ENCODE data around the gene APOL4.
A peak's percentile ranks its signal among the peaks of the same experiment; 100 is the strongest.
"Not testable (repeated sequence)": the region's sequence is repeated elsewhere in the genome, so short reads cannot be mapped to it uniquely, and the experiment has no call there.

The APOL4 gene

GRCh38 chr22:36204632-36205015 is 3.0 kb upstream of the APOL4 start:
- DNase-seq = no peak

GRCh38 chr22:36204001-36204631 is 2.5 kb upstream of the APOL4 start:
- no peak for DNase-seq

DNA sequence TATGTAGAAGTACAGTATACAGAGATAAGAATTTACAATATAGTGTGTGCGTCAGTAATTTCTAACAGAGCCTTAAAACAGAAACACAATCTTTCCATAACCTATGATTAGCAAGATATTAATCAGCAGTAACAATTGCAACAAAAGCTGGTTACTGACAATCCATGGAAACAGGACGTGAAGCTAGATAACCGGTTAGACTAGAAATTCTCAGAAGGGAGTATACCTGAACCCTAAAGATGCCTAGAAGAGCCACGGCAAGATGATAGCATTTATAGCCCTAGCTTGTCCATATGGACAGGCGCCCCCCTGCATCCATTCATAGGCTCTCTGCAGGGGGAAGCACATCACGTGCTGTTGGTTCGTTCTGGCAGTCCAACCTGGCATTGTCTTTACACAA is 1.8 kb upstream of the APOL4 start:
- DNase-seq = not testable (repeated sequence)

DNA sequence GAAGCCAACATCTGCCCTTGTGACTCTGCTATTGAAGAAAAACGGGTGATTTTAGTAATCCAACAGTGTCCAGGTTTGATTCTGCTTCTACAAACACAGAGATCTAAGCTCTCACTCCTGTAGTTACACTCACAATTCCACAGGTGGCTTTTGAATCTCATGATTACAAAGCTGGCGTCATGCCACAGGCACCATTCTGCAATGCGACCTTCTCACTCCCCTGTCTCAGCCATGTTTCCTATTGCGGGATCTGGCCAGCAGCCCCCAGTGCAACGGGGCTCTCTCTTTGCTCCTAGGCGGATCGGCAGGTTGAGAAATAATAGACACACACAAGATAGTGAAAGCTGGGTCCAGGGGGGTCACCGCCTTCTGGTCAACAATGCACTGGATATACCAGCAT is 1.3 kb upstream of the APOL4 start:
- DNase-seq = not testable (repeated sequence)

GRCh38 chr22:36201025-36201424 is 584 bp downstream of the APOL4 start:
- not testable (repeated sequence) for DNase-seq

- no peak for DNase-seq
Measured at GRCh38 chr22:36199001-36199551, 2.5 kb downstream of the APOL4 start.

GRCh38 chr22:36198536-36198935 is 3.1 kb downstream of the APOL4 start:
- no peak for DNase-seq

GRCh38 chr22:36197514-36198146 is 4.0 kb downstream of the APOL4 start:
- DNase-seq = no peak

GRCh38 chr22:36197065-36197440 is 4.6 kb downstream of the APOL4 start:
- no peak for DNase-seq

DNA sequence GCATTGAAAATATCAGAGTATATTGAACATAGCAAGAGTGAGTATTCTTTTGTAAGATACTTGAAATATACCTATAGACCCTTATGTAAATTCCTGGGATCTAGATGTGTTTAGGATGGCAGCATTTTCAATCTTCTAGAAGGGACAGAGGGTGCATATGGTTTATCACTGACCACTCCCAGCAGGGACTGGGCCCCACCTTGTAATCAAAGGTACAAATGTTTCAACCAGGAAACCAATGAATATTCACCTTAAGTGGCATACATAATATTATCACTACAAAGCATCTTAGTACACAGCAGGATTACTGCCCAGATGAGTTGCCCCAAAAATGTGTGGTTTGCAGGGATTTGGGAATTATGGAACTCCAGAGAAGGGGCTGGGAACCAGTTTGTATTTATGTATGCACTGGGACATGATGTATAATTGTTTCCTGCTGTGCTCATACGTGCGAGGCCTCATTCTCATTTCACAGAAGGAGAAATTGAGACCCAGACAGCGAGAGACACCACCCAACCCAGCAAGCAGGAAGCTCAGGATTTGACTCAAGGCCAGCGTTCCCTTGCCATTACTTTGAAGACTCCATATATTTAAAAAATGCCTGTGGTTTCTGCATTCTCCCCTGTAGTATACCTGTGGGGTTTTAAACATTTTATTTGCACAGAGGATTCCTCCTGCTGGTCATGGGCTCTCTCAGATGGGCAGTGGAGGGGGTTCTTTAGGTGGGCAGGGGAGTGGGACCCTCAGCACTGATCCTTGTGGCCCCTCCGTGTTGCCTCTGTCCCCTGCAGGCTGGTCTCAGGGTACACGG is 5.2 kb downstream of the APOL4 start:
- DNase-seq = no peak

GRCh38 chr22:36194971-36195370 is 6.6 kb downstream of the APOL4 start:
- DNase-seq = peak; percentile 62

DNA sequence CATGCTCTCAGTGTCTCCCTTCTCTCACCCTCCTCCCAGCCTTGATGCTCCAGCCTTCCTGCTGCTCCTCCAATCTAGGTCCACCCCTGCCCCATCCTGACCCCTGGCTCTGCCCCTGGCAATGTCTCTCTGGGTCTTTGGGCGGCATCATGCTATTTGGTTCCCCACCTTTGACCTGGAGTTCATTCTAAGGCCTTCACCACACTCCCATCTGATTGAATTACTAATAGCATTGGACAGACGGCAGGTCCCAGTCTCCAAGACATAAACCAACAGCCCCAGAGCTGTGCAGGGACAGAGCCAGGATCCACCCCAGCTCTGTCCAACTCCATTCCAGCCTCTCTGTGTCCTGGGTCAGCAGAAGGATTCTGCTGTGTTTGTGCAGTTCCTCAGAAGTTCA is 7.2 kb downstream of the APOL4 start:
- DNase-seq = no peak

DNA sequence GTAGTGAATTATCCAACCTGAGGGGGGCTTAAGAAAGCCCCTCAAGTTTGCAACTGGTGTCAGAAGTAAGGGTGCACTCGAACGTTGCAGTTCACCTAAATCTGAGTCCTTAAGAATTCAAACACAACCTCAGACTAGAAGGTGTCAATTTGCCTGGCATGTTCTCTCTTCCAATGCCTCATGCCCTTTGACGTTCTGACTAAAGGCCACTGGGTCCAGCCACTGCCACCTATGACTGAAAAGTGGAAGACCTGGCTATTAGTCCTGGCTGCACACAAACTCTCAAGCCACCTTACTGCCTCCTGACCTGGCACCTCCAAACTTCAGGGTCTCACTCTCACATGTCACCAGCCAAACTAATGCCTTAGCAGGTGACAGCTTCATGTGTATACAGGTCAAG is 8.0 kb downstream of the APOL4 start:
- no peak for DNase-seq

DNA sequence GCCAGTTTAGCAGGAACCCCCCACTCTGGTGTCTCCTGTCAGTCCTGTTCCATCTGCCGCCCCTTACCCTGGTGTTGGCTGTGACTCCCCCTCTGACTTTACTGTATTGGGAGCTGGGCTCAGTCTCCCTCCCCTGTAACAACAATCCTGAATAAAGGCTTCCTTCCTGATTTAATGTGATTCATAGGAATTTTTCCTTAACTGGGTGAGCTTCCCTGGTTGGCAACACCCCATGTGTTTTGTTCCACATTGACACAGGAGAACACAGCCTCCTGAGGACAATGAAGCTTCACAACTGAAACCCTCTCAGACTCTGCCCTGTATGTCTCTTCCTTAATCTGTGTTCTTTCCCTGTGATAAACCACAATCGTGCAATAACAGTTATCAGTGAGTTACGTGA is 8.4 kb downstream of the APOL4 start:
- no peak for DNase-seq

GRCh38 chr22:36192542-36192941 is 9.1 kb downstream of the APOL4 start:
- DNase-seq = no peak

- DNase-seq = no peak
Measured at GRCh38 chr22:36191106-36191836, 10.3 kb downstream of the APOL4 start.

GRCh38 chr22:36187862-36188261 is 13.7 kb downstream of the APOL4 start:
- DNase-seq = not testable (repeated sequence)

DNA sequence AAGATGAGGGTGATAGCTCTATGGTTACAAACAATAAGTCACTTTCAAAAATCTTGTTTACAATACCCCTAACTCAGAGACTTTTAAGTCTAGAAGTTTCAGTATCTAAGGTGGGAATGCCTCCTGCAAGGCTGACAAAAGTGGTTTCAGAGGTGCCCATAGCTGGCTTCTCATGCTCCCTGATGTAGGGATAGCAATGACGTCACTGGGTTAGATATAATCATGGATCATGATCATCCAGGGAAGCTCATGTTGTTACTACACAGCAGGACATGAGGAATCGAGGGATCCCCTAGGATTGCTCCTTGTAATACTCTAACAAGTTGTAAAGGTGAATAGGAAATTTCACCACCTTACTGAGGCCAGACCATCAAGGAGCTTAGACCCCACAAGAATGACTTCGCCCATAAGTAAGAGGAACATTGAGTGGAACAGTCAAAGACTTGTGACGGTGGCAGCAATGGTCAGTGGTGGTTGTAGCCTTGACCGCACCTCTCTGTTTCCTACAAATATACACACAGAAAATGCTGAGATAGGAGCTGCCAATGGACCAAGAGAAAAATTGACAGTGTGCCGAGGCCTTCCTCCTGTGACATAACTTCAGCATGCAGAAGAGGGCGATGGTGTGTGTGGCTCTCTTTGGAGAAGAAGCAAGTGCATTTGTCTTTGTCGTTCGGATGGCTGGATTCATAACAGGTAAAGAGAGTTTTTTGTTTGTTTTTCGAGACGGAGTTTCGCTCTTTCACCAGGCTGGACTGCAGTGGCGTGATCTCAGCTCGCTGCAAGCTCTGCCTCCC is 15.6 kb downstream of the APOL4 start:
- no peak for DNase-seq

GRCh38 chr22:36184433-36185025 is 17.1 kb downstream of the APOL4 start:
- DNase-seq = no peak

GRCh38 chr22:36183446-36183845 is 18.2 kb downstream of the APOL4 start:
- DNase-seq = no peak

DNA sequence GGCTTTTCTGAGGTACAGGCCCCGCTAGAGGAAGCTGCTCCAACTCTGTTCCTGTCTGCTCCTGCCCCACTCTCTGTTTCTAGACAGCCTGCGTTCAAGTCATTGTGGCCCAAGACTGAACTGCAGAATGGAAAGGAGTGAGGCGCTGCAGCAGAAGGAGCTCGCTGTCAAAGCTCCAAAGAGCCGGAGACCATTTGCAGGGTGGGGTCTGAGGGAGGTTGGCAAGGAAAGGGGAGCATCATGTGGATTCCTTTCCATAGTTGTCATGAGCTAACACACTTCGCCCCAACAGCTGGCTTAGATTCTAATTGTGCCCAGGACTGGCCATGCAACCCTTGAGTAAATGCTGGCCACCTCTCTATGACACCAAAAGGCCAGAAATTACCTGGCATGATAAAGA is 18.8 kb downstream of the APOL4 start:
- no peak for DNase-seq

- no peak for DNase-seq
Measured at GRCh38 chr22:36182056-36182455, 19.6 kb downstream of the APOL4 start.

Data from CD4-positive, alpha-beta T cell treated with Interleukin-17A for 1 hour (primary cell).